Esophagus muscularis mucosa (tissue), 4 donors: ENCODE measurements around the gene GABRA4.

Source experiments
- CTCF ChIP-seq, 3 experiments: fragments of 200-600 bp in 2 of 3; fragments of 450-650 bp in 1 of 3; sonication (generic) in 2 of 3; IDR thresholded peaks; one replicate each; pipeline ENCODE4 v1.5.1; 2017 to 2019; ENCODE audit warnings: antibody characterized with exemption in 3 of 3, mild to moderate bottlenecking in 2 of 3, moderate library complexity in 1 of 3
- EP300 ChIP-seq: sonication (generic); formaldehyde crosslinking; IDR thresholded peaks from one replicate; pipeline ENCODE4 v1.6.1; 2017; ENCODE audit warnings: antibody characterized with exemption
- POLR2A ChIP-seq: fragments of 450-650 bp; IDR thresholded peaks from one replicate; pipeline ENCODE4 v1.6.1; 2017; ENCODE audit warnings: antibody characterized with exemption, moderate library complexity, mild to moderate bottlenecking, low read depth

GRCh38 chr4:46975812-46976553 is 17.4 kb downstream of the GABRA4 start:
- TF ChIP-seq CTCF (IDR thresholded peaks at IDR 0.05) (no peak), POLR2A (no peak), EP300 (no peak)
